GM12878 (cell line): ENCODE measurements around the gene PLGRKT. TPM values are rescaled to one million over a fixed set of nuclear protein-coding genes. Genes with fewer than 3 reads are reported as not detected.

ENCODE experiments used
- BCL3 ChIP-seq: IDR thresholded peaks from 2 replicates; pipeline ENCODE4 v1.6.1; 2011; ENCODE audit warnings: borderline replicate concordance, low read depth, mild to moderate bottlenecking, moderate library complexity, low read length; ENCODE audit not compliant: insufficient read depth, poor library complexity, severe bottlenecking
- GABPA ChIP-seq: IDR thresholded peaks from 2 replicates; pipeline ENCODE4 v1.6.1; 2014; ENCODE audit warnings: antibody characterized with exemption, low read depth, mild to moderate bottlenecking, inconsistent platforms
- GATAD2B ChIP-seq: fragments of 450-650 bp; conservative IDR thresholded peaks from 2 replicates; pipeline ENCODE4 v1.6.1; 2017; ENCODE audit warnings: low read depth, mild to moderate bottlenecking, moderate library complexity
- HCFC1 ChIP-seq: fragments of 150-350 bp; IDR thresholded peaks from 2 replicates; pipeline ENCODE4 v1.6.1; 2014; ENCODE audit warnings: low read length
- HSF1 ChIP-seq: fragments of 150-350 bp; IDR thresholded peaks from 2 replicates; pipeline ENCODE4 v1.6.1; 2014; ENCODE audit warnings: mild to moderate bottlenecking, low read depth, low read length
- IKZF1 ChIP-seq: fragments of 450-650 bp; conservative IDR thresholded peaks from 2 replicates; pipeline ENCODE4 v1.6.1; 2017; ENCODE audit warnings: antibody characterized with exemption, mild to moderate bottlenecking
- IRF5 ChIP-seq: fragments of 450-650 bp; IDR thresholded peaks from 2 replicates; pipeline ENCODE4 v1.6.1; 2017; ENCODE audit warnings: borderline replicate concordance
- KDM1A ChIP-seq: fragments of 200-600 bp; sonication (generic); IDR thresholded peaks from 2 replicates; pipeline ENCODE4 v1.6.1; 2016; ENCODE audit warnings: borderline replicate concordance
- MXI1 ChIP-seq: fragments of 150-350 bp; IDR thresholded peaks from 2 replicates; pipeline ENCODE4 v1.6.1; 2011; ENCODE audit warnings: low read depth, mild to moderate bottlenecking, inconsistent platforms, low read length, improper control_type of control experiment
- NR2C1 ChIP-seq: fragments of 450-650 bp; IDR thresholded peaks from 2 replicates; pipeline ENCODE4 v1.6.1; 2017; ENCODE audit warnings: antibody characterized with exemption, mild to moderate bottlenecking, moderate library complexity
- PBX3 ChIP-seq: IDR thresholded peaks from 2 replicates; pipeline ENCODE4 v1.6.1; 2011; ENCODE audit warnings: mild to moderate bottlenecking, low read depth, low read length, moderate library complexity; ENCODE audit not compliant: insufficient replicate concordance
- POLR2A ChIP-seq: IDR thresholded peaks from 2 replicates; pipeline ENCODE4 v1.6.1; 2011; ENCODE audit warnings: low read depth, mild to moderate bottlenecking, low read length
- POU2F2 ChIP-seq: IDR thresholded peaks from 3 replicates; pipeline ENCODE4 v1.6.1; 2011; ENCODE audit warnings: low read depth, mild to moderate bottlenecking, low read length, borderline replicate concordance
- SREBF2 ChIP-seq: IDR thresholded peaks from 2 replicates; pipeline ENCODE4 v1.6.1; 2012; ENCODE audit warnings: mild to moderate bottlenecking, low read length
- ZBTB11 ChIP-seq: fragments of 450-650 bp; formaldehyde crosslinking; IDR thresholded peaks from 2 replicates; pipeline ENCODE4 v1.5.0; 2022; ENCODE audit warnings: mild to moderate bottlenecking, missing genetic modification characterization
- ZNF592 ChIP-seq: fragments of 450-650 bp; IDR thresholded peaks from 2 replicates; pipeline ENCODE4 v1.6.1; 2017; ENCODE audit warnings: mild to moderate bottlenecking, moderate library complexity
- polyA plus RNA-seq, 11 experiments: library from polyadenylated mRNA; depleted of rRNA in 4 of 11; unstranded in 6 of 11; stranded (reverse) in 5 of 11; fragments of >200 nt; fragmentation: Nextera tagmentation in 4 of 11; fragmentation: Illumina TruSeq in 1 of 11; extraction: Ambion mirVana in 4 of 11; extraction: Trizol in 1 of 11; gene quantifications; 1 replicate in 1 of 11; 2 replicates in 10 of 11; pipeline versions ENCODE4 v1.2.1 to v1.2.3, GENCODE V29; 2011 to 2016; ENCODE audit warnings: inconsistent platforms in 2 of 11, missing spikeins in 2 of 11, low read depth in 1 of 11
- total RNA-seq, 4 experiments: library from RNA; depleted of rRNA in 3 of 4; stranded (reverse); fragments of >200 nt in 3 of 4; fragmentation: Illumina TruSeq in 1 of 4; extraction: Trizol in 1 of 4; gene quantifications; 2 replicates each; pipeline versions ENCODE4 v1.2.1 to v1.2.3, GENCODE V29; 2013 to 2021

Gene PLGRKT
- total and polyA plus RNA-seq, 10 of the 15 experiments (the other 5 are each of a cell fraction or from before 2014, with no cell fraction given): 25.2 to 72.3 (median 38.4) TPM

GRCh38 chr9:5450359-5451091 is 12.8 kb upstream of the PLGRKT start, which contains the start of gene CD274 (continued):
- TF ChIP-seq IRF5 (no peak), GABPA (no peak), PBX3 (peak; percentile 11), GATAD2B (peak; percentile 90), POLR2A (peak; percentile 95), IKZF1 (peak; percentile 97), KDM1A (no peak), ZBTB11 (CRISPR knock-in tag) (no peak), HSF1 (no peak), MXI1 (peak; percentile 70), NR2C1 (no peak), SREBF2 (no peak), HCFC1 (peak; percentile 30; the same call in 1 of the 2 replicates), ZNF592 (no peak), BCL3 (peak; percentile 91), POU2F2 (peak; percentile 81; the same call in 2 of the 3 replicates)
